HepG2 (cell line): ENCODE data around the gene NACC2. TPM values are rescaled to one million over a fixed set of nuclear protein-coding genes. Genes with fewer than 3 reads are reported as not detected.

ENCODE experiments used
- FOXK2 ChIP-seq: fragments of 450-650 bp; IDR thresholded peaks from 2 replicates; pipeline ENCODE4 v1.6.1; 2016
- GABPB1 ChIP-seq: IDR thresholded peaks from 2 replicates; pipeline ENCODE4 v1.6.1; 2016; ENCODE audit warnings: mild to moderate bottlenecking, missing genetic modification reagents, moderate library complexity, missing compliant biosample characterization
- KAT7 ChIP-seq: IDR thresholded peaks from 2 replicates; pipeline ENCODE4 v1.6.1; 2018; ENCODE audit warnings: borderline replicate concordance, missing compliant biosample characterization
- PREB ChIP-seq: sonication (generic); formaldehyde crosslinking; IDR thresholded peaks from 2 replicates; pipeline ENCODE4 v1.4.0; 2020; ENCODE audit warnings: missing genetic modification reagents
- RFXANK ChIP-seq: IDR thresholded peaks from 2 replicates; pipeline ENCODE4 v1.6.1; 2016
- THAP8 ChIP-seq: sonication (generic); formaldehyde crosslinking; IDR thresholded peaks from 2 replicates; pipeline ENCODE4 v1.5.1; 2020; ENCODE audit warnings: missing genetic modification reagents, mild to moderate bottlenecking, borderline replicate concordance
- ZHX2 ChIP-seq, 2 experiments: sonication (generic) in 1 of 2; formaldehyde crosslinking in 1 of 2; IDR thresholded peaks; 2 replicates each; pipeline versions ENCODE4 v1.6.1 to v1.9.0; 2014 to 2022; ENCODE audit warnings: antibody characterized with exemption in 1 of 2, borderline replicate concordance in 1 of 2, inconsistent platforms in 1 of 2, low read depth in 1 of 2, missing genetic modification reagents in 1 of 2
- ZNF224 ChIP-seq: sonication (generic); formaldehyde crosslinking; IDR thresholded peaks from 2 replicates; pipeline ENCODE4 v1.5.0; 2020; ENCODE audit warnings: mild to moderate bottlenecking, missing genetic modification reagents
- ZNF646 ChIP-seq: sonication (generic); formaldehyde crosslinking; IDR thresholded peaks from 2 replicates; pipeline ENCODE4 v1.9.0; 2021; ENCODE audit warnings: mild to moderate bottlenecking, missing genetic modification reagents
- ZNF770 ChIP-seq: sonication (generic); formaldehyde crosslinking; IDR thresholded peaks from 2 replicates; pipeline ENCODE4 v1.5.0; 2020; ENCODE audit warnings: mild to moderate bottlenecking, missing genetic modification reagents
- polyA plus RNA-seq, 8 experiments: library from polyadenylated mRNA; depleted of rRNA in 3 of 8; stranded (reverse) in 7 of 8; unstranded in 1 of 8; fragments of >200 nt; fragmentation: Illumina TruSeq in 4 of 8; extraction: Trizol in 4 of 8; gene quantifications; 2 replicates each; pipeline versions ENCODE4 v1.2.1 to v1.2.3, GENCODE V29; 2011 to 2016; ENCODE audit warnings: low read depth in 4 of 8, missing spikeins in 1 of 8, mixed read lengths in 1 of 8; ENCODE audit not compliant: insufficient read depth in 1 of 8
- total RNA-seq, 5 experiments: library from RNA; depleted of rRNA; stranded (reverse); fragments of >200 nt; fragmentation: Illumina TruSeq; extraction: Trizol; gene quantifications; 2 replicates each; pipeline ENCODE4 v1.2.3, GENCODE V29; 2016; ENCODE audit warnings: low read depth in 1 of 5

NACC2 gene
- total and polyA plus RNA-seq, 2 of the 13 experiments (the other 11 are each of a cell fraction or from before 2014, with no cell fraction given), result 5.9 to 12.3 TPM

GRCh38 chr9:136093995-136094881 is 851 bp downstream of the NACC2 start (continued):
- TF ChIP-seq THAP8 (peak; percentile 48; the same call in 1 of the 2 replicates), ZHX2 (IDR thresholded peaks at IDR 0.05; ENCODE audit: low read depth) (no peak), ZHX2 (CRISPR knock-in tag; IDR thresholded peaks at IDR 0.05; ENCODE audit: borderline replicate concordance) (no peak), PREB (no peak), ZNF224 (CRISPR knock-in tag) (no peak), KAT7 (CRISPR knock-in tag) (no peak), ZNF646 (CRISPR knock-in tag) (no peak), GABPB1 (CRISPR knock-in tag) (peak; percentile 68), RFXANK (CRISPR knock-in tag) (no peak), FOXK2 (no peak), ZNF770 (no peak)
